ENCODE results near the gene PARP15.

Gene PARP15

GRCh38 chr3:122589297-122589696 is 11.8 kb downstream of the PARP15 start:
- no peak overlapping the region for H3K4me3 ChIP-seq (ENCODE audit: low read depth, low read length)
- no peak for TF ChIP-seq CTCF (IDR thresholded peaks at IDR 0.05; ENCODE audit: low read depth, low read length)
- in situ Hi-C loops (cut with HindIII; ENCODE audit: low sequenced_read_pairs) = no loop called here
- no peak for DNase-seq (ENCODE audit: low read depth, low spot score)

- H3K4me3 ChIP-seq (ENCODE audit: low read depth, low read length) = no peak overlapping the region
- DNase-seq (ENCODE audit: low read depth, low spot score) = no peak
- TF ChIP-seq CTCF (IDR thresholded peaks at IDR 0.05; ENCODE audit: low read depth, low read length) = no peak
- in situ Hi-C loops (cut with HindIII; ENCODE audit: low sequenced_read_pairs) = no loop called here
These were observed 13.2 kb downstream of the PARP15 start for GRCh38 chr3:122590610-122591009.

- DNase-seq (ENCODE audit: low read depth, low spot score) = no peak
- no peak overlapping the region for H3K4me3 ChIP-seq (ENCODE audit: low read depth, low read length)
- TF ChIP-seq CTCF (IDR thresholded peaks at IDR 0.05; ENCODE audit: low read depth, low read length) = no peak
- in situ Hi-C loops (cut with HindIII; ENCODE audit: low sequenced_read_pairs) = no loop called here
These were observed 16.6 kb downstream of the PARP15 start for GRCh38 chr3:122594025-122594424.

- TF ChIP-seq CTCF (IDR thresholded peaks at IDR 0.05; ENCODE audit: low read depth, low read length) = no peak
- DNase-seq (ENCODE audit: low read depth, low spot score) = no peak
- in situ Hi-C loops (cut with HindIII; ENCODE audit: low sequenced_read_pairs) = no loop called here
- no peak overlapping the region for H3K4me3 ChIP-seq (ENCODE audit: low read depth, low read length)
These were observed 20.7 kb downstream of the PARP15 start for GRCh38 chr3:122598151-122598550.

- H3K4me3 ChIP-seq (ENCODE audit: low read depth, low read length) = no peak overlapping the region
- DNase-seq (ENCODE audit: low read depth, low spot score) = no peak
- in situ Hi-C loops (cut with HindIII; ENCODE audit: low sequenced_read_pairs) = no loop called here
- no peak for TF ChIP-seq CTCF (IDR thresholded peaks at IDR 0.05; ENCODE audit: low read depth, low read length)
These were observed 21.1 kb downstream of the PARP15 start for GRCh38 chr3:122598556-122598955.

- no peak for TF ChIP-seq CTCF (IDR thresholded peaks at IDR 0.05; ENCODE audit: low read depth, low read length)
- in situ Hi-C loops (cut with HindIII; ENCODE audit: low sequenced_read_pairs) = no loop called here
- no peak for DNase-seq (ENCODE audit: low read depth, low spot score)
- H3K4me3 ChIP-seq (ENCODE audit: low read depth, low read length) = no peak overlapping the region
These were observed 24.7 kb downstream of the PARP15 start for GRCh38 chr3:122602011-122602710.
